Aorta (tissue), 5 donors: Measurements from ENCODE around the gene IL25. TPM values are rescaled to one million over a fixed set of nuclear protein-coding genes. Genes with fewer than 3 reads are reported as not detected.
"Not testable (repeated sequence)": the region's sequence is repeated elsewhere in the genome, so short reads cannot be mapped to it uniquely, and the experiment has no call there.

Experiments used
- ATAC-seq: fragments of 200-7000 bp; cut with Tn5 transposase; one replicate; pipeline ENCODE4 v1.9.1; 2022; ENCODE audit warnings: moderate library complexity; ENCODE audit not compliant: low FRiP score
- DNase-seq, 2 donors: peaks; one replicate each; pipeline ENCODE4 v3.0.0-alpha.2; 2020
- H3K27ac ChIP-seq, 2 donors: one replicate each; pipeline ENCODE4 v1.5.1; 2013; ENCODE audit warnings: low read length in 2 of 2, mild to moderate bottlenecking in 2 of 2, moderate library complexity in 2 of 2, control low read depth in 1 of 2, inconsistent platforms in 1 of 2, low read depth in 1 of 2
- H3K27me3 ChIP-seq, 2 donors: one replicate each; pipeline ENCODE4 v1.6.1; 2013; ENCODE audit warnings: control low read depth in 1 of 2, low read length in 1 of 2, mild to moderate bottlenecking in 1 of 2, moderate library complexity in 1 of 2; ENCODE audit not compliant: insufficient read depth in 2 of 2, control insufficient read depth in 1 of 2
- H3K36me3 ChIP-seq, 2 donors: one replicate each; pipeline ENCODE4 v1.6.1; 2013; ENCODE audit warnings: control low read depth in 1 of 2, low read length in 1 of 2, mild to moderate bottlenecking in 1 of 2; ENCODE audit not compliant: insufficient read depth in 2 of 2, control insufficient read depth in 1 of 2
- H3K4me1 ChIP-seq, 2 donors: one replicate each; pipeline ENCODE4 v1.6.1; 2013; ENCODE audit warnings: low read length in 2 of 2, control low read depth in 1 of 2, mild to moderate bottlenecking in 1 of 2, moderate library complexity in 1 of 2; ENCODE audit not compliant: insufficient read depth in 2 of 2, control insufficient read depth in 1 of 2
- H3K4me3 ChIP-seq, 2 donors: one replicate each; pipeline ENCODE4 v1.5.1; 2013; ENCODE audit warnings: low read length in 2 of 2, control low read depth in 1 of 2, mild to moderate bottlenecking in 1 of 2
- H3K9me3 ChIP-seq: one replicate; pipeline ENCODE4 v1.6.1; 2013; ENCODE audit warnings: mild to moderate bottlenecking, low read length; ENCODE audit not compliant: control insufficient read depth
- WGBS, 2 donors: extraction: QIAGEN DNeasy Blood & Tissue Kit; methylation state at CpG; one replicate each; pipeline ENCODE4 v1.1.7; 2013; 5-methylcytosine and 5-hydroxymethylcytosine counted together
- intact Hi-C, 2 donors: fragments of 100-400 bp; cut with DNase I; formaldehyde crosslinking; loops; one replicate each; pipeline versions ENCODE4 v1.14.2 to v1.15.0; 2022
- microRNA-seq, 2 donors: library from miRNA; unstranded; fragments of <30 nt; microRNA quantifications; one replicate each; pipeline ENCODE4 v1.2.0, GENCODE V29; 2020
- polyA plus RNA-seq, 2 donors: library from polyadenylated mRNA; stranded (reverse); fragments of 200-250 nt; gene quantifications; one replicate each; pipeline ENCODE4 v1.2.3, GENCODE V29; 2013
- total RNA-seq, 2 donors: library from RNA; stranded (reverse); fragmentation: NEBNext Ultra II Directional; extraction: Animal tissue kit (Norgen Biotek cat#: 25700); gene quantifications; one replicate each; pipeline ENCODE4 v1.2.1, GENCODE V29; 2021
- donor health status: healthy with polysubstance abuse.
- donor health status: Bipolar disorder and iron deficiency.
- donor health status: DM: no; HTN: no; CAD: no.
- donor health status: DM: no; HTN: no; CAD: no.
- donor health status: DM: yes; HTN: yes; CAD: no.

Gene IL25
- total and polyA plus RNA-seq, 4 donors: not detected

- WGBS, 2 donors: 79 to 83% methylated on average over 10 of the region's 10 CpGs
- intact Hi-C loops: no loop called here
- Histone ChIP-seq H3K36me3 (no peaks in the 10 kb centered on the region), H3K4me1 (no peaks in the 10 kb centered on the region), H3K27me3 (no peaks in the 10 kb centered on the region), H3K9me3 (no peaks in the 10 kb centered on the region), H3K27ac (no peak overlapping the region), H3K4me3 (no peak overlapping the region)
- DNase-seq (peak in 1 of 2 donors; percentile 59), ATAC-seq (no peak)
Measured at GRCh38 chr14:23425169-23425568, 52.6 kb downstream of the IL25 start.

- H3K27ac ChIP-seq, H3K4me3 ChIP-seq, ATAC-seq, intact Hi-C loops, H3K9me3 ChIP-seq, H3K4me1 ChIP-seq, H3K36me3 ChIP-seq, H3K27me3 ChIP-seq: not testable (repeated sequence)
- peak in 1 of 2 donors; percentile 21 for DNase-seq
- 87 to 88% methylated on average over 6 of the region's 6 CpGs for WGBS, 2 donors
Measured at GRCh38 chr14:23425798-23426197, 53.2 kb downstream of the IL25 start.

Small RNAs within 50 kb of the gene (microRNA-seq; reads per million reads assigned to microRNA genes)
- gene MIR208A (5.0 to 44.7 reads per million in 2 donors), gene MIR208B (4.8 to 50.7 reads per million in 2 donors)

Other genes starting within 250 kb of the IL25 start
- 10 to 100 TPM; 20.0 to 31.4 TPM for gene SLC7A8, start 189.1 kb upstream of the IL25 start, total RNA-seq
- gene SLC7A8, start 189.1 kb upstream of the IL25 start, polyA plus RNA-seq: 10 to 100 TPM in 1 of 2 donors, 1 to 10 TPM in 1; 8.9 to 11.0 TPM
- not detected for gene RNF212B, start 134.9 kb upstream of the IL25 start, total RNA-seq
- gene RNF212B, start 134.9 kb upstream of the IL25 start, polyA plus RNA-seq: not detected
- 10 to 100 TPM in 1 of 2 donors, 1 to 10 TPM in 1; 5.8 to 10.6 TPM for gene HOMEZ, start 86.7 kb upstream of the IL25 start, total RNA-seq
- gene HOMEZ, start 86.7 kb upstream of the IL25 start, polyA plus RNA-seq: 1 to 10 TPM; 1.9 to 2.9 TPM
- 10 to 100 TPM in 1 of 2 donors, 1 to 10 TPM in 1; 9.3 to 13.8 TPM for gene PPP1R3E, start 70.0 kb upstream of the IL25 start, total RNA-seq
- gene PPP1R3E, start 70.0 kb upstream of the IL25 start, polyA plus RNA-seq: 10 to 100 TPM in 1 of 2 donors, 1 to 10 TPM in 1; 4.9 to 13.3 TPM
- 10 to 100 TPM; 68.6 to 70.7 TPM for gene BCL2L2, start 66.0 kb upstream of the IL25 start, total RNA-seq
- gene BCL2L2, start 66.0 kb upstream of the IL25 start, polyA plus RNA-seq: 100 to 1,000 TPM in 1 of 2 donors, 10 to 100 TPM in 1; 66.1 to 114 TPM
- 100 to 1,000 TPM; 106 to 139 TPM for gene PABPN1, start 51.4 kb upstream of the IL25 start, total RNA-seq
- gene PABPN1, start 51.4 kb upstream of the IL25 start, polyA plus RNA-seq: 100 to 1,000 TPM in 1 of 2 donors, 10 to 100 TPM in 1; 57.0 to 226 TPM
- 10 to 100 TPM; 25.8 to 47.8 TPM for gene SLC22A17, start 19.9 kb upstream of the IL25 start, total RNA-seq
- 10 to 100 TPM in 1 of 2 donors, 1 to 10 TPM in 1; 7.5 to 85.8 TPM for gene SLC22A17, start 19.9 kb upstream of the IL25 start, polyA plus RNA-seq
- 10 to 100 TPM; 19.7 to 24.5 TPM for gene EFS, start 7.6 kb upstream of the IL25 start, total RNA-seq
- 10 to 100 TPM in 1 of 2 donors, 1 to 10 TPM in 1; 5.5 to 36.7 TPM for gene EFS, start 7.6 kb upstream of the IL25 start, polyA plus RNA-seq
- 1 to 10 TPM in 1 of 2 donors, not detected in 1; 4.1 TPM for gene CMTM5, start 4.2 kb downstream of the IL25 start, total RNA-seq
- gene CMTM5, start 4.2 kb downstream of the IL25 start, polyA plus RNA-seq: 1 to 10 TPM in 1 of 2 donors, under 1 TPM in 1; 0.50 to 1.5 TPM
- gene MYH6, start 35.5 kb downstream of the IL25 start, total RNA-seq: not detected
- 10 to 100 TPM in 1 of 2 donors, under 1 TPM in 1; 0.67 to 11.5 TPM for gene MYH6, start 35.5 kb downstream of the IL25 start, polyA plus RNA-seq
- not detected for gene MYH7, start 62.9 kb downstream of the IL25 start, total RNA-seq
- 1 to 10 TPM in 1 of 2 donors, under 1 TPM in 1; 0.33 to 1.6 TPM for gene MYH7, start 62.9 kb downstream of the IL25 start, polyA plus RNA-seq
- 10 to 100 TPM; 30.8 to 34.5 TPM for gene NGDN, start 96.9 kb downstream of the IL25 start, total RNA-seq
- gene NGDN, start 96.9 kb downstream of the IL25 start, polyA plus RNA-seq: 10 to 100 TPM; 36.6 to 41.7 TPM
- gene ZFHX2, start 179.0 kb downstream of the IL25 start, total RNA-seq: 1 to 10 TPM; 1.5 to 4.0 TPM
- gene ZFHX2, start 179.0 kb downstream of the IL25 start, polyA plus RNA-seq: 1 to 10 TPM in 1 of 2 donors, under 1 TPM in 1; 0.13 to 2.1 TPM
- 10 to 100 TPM; 13.0 to 13.7 TPM for gene THTPA, start 183.5 kb downstream of the IL25 start, total RNA-seq
- 10 to 100 TPM; 14.0 to 24.0 TPM for gene THTPA, start 183.5 kb downstream of the IL25 start, polyA plus RNA-seq
- 10 to 100 TPM; 36.9 to 78.6 TPM for gene AP1G2, start 195.0 kb downstream of the IL25 start, total RNA-seq
- 10 to 100 TPM; 17.5 to 75.7 TPM for gene AP1G2, start 195.0 kb downstream of the IL25 start, polyA plus RNA-seq
- gene JPH4, start 206.0 kb downstream of the IL25 start, total RNA-seq: 1 to 10 TPM; 1.5 to 1.7 TPM
- under 1 TPM in 1 of 2 donors, not detected in 1; 0.23 TPM for gene JPH4, start 206.0 kb downstream of the IL25 start, polyA plus RNA-seq